ENCODE results near the gene PPM1B.
"Not testable (repeated sequence)": the region's sequence is repeated elsewhere in the genome, so short reads cannot be mapped to it uniquely, and the experiment has no call there.

Gene PPM1B

DNA sequence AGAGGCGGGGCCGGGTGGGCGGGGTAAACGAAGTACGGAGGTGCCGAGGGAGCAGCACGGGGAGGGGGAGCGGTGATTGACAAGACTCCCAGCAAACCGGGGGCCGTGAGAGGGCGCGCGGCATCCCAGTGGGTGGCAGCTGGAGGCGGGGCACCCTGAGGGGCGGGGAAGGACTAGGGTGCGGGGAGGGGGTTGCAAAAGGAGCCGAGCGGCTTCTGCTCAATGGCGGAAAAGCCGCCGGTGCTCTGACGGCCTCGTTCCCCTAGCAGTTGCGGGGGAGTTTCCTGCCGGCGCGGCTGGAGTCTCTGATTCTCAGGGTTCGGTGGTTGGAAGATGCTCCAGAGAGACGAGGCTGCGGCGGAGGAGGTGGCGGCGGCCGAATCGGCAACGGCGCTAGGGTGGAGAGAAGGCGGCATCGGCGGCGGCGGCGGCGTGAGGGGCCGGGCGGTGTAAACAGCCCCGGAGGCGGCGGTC is at the start of gene PPM1B:
PPM1B (plus strand) TSS at position 195 of the 474 bp plus-strand sequence. CDS start 32,325 bp downstream, outside the sequence.
- no peak for DNase-seq

DNA sequence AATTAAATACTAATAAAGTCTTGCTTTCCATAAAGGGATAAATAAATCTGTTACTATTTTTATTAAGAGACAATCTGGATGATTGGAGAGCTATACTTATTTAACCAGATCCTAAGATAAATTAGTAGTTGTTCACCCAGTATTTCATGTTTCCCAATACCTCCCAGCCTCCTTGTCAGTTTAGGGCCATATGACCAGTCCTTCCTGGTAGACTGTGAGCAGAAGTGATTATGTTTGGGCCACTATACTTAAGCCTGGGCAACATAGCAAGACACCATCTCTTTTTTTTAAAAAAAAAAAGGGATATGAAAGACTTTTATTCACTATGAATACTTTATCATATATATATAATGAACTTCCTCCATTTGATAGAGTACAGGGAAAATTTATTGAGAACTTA is 48.8 kb upstream of the PPM1B start:
- no peak for DNase-seq

DNA sequence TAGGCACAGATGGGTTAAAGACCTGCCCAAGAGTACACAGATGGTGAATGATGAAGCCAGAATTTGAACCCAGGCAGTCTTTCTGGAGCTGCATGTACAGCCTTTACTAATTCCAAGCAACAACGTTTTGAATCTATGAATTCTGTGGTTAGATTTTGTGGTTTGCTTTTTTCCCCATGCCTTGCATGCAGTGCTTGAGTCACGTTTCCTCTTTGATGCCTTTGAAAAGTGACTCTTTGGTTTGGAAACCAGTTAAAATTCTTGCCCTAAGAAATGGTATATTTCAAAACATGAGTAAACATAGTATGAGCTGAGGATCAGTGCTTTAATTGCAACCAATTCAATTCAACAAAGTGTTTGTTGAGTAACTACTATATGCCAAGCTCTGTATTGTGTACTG is 48.2 kb upstream of the PPM1B start:
- DNase-seq = no peak

DNA sequence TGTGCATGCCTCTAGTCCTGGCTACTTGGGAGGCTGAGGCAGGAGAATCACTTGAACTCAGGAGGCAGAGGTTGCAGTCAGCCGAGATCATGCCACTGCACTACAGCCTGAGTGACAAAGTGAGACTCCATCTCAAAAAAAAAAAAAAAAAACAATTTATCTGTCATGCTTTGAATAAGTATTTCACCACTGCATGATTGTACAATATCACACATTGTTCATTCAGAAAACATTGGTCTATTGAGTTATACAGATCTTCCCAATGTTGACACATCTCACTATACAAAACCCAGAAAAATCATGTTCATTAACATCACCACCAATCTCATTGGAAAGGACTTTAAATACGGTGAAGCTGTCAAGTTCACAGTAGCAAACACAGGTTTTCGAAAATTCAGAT is 46.8 kb upstream of the PPM1B start:
- DNase-seq = no peak

DNA sequence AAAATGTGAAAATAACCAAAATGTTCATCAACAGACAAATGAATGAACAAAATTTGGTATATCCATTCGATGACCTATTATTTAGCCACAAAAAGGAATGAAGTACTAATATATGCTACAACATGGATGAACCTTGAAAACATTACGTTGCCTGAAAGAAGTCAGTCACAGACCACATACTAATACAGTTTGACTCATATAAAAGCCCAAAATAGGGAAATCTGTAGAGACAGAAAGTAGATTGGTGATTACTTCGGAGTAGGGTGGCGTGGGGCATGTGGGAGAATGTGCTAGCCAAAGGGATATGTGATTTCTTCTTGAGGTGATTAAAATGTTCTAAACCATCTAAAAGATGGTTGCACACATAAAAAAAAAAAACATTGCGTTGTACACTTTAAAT is 44.2 kb upstream of the PPM1B start:
- no peak for DNase-seq

DNA sequence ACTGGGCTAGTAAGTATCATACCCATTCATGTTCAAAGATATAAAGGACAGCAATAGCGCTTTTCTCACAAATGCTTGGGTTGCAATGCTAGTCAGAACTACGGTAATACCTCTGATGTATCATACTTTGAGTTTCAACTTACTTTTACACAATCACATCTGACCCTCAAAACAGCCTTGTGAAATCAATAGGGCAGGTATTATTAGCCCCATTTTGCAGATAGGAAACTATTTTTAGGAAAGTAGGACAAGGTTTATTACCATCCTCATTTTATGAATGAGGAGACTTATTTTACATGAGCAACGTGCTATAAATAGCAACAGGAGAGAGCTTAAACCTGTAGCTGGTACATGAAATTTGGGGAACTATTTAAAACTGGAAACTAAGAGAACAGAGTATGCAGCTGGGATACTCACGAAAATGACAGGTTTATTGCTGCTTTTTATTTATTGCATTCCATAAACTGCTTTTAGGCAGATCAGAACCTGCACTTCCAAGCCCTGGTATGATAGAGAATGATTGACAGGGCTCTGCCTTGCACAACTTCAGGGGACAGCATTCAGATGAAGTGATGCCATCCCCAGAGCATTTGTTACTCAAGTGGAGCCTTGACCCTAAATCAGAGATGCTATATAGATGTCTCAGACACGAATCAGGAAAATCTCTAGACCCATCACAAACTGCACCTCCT is 42.4 kb upstream of the PPM1B start:
- no peak for DNase-seq

DNA sequence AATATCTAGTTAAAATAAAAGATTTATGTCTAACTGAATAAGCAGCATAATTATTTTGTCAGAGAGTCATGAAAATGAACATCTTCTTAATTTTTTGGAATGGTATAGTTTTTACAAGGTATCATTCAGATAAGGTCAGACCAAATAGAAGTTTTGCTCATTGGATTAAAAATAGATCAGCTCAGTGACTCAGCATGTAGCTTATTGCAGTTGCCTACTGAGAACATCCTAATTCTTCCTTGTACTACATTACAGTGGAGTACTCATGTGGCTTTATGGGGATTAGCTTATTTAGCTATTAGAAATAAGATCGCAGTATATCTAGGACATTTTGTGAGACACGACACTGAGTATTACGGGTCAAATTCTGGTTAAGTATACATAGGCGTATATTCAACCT is 38.2 kb upstream of the PPM1B start:
- DNase-seq = peak; percentile 72

DNA sequence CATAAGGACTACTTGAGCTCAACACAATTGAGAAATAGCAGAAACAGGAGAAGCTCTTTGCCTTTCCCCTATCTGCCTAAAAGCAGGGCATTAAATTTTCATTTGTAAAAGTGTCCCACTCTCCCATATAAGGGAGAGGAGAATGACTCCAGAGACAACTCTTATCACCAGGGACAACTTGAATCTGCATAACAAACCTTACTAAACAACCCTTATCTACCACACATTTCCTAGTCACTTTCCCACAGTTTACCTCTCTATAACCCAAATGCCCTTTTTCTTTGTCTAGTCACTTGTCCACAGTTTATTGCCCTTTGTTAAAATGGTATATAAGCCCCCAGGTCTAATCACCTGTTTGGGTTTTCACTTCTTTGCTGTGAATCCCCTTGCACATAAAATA is 37.5 kb upstream of the PPM1B start:
- DNase-seq = no peak

DNA sequence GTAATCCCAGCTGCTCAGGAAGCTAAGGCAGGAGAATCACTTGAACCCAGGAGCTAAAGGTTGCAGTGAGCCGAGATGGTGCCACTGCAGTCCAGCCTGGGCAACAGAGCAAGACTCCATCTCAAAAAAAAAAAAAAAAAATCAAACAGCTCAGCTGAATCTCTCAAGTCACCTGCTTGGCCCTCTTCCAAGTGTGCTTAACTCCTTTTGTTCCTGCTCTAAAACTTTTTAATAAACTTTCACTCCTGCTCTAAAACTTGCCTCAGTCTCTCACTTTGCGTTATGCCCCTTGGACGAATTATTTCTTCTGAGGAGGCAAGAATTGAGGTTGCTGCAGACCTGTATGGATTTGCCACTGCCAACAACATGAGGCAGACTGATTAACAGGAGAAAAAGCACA is 35.1 kb upstream of the PPM1B start:
- not testable (repeated sequence) for DNase-seq

DNA sequence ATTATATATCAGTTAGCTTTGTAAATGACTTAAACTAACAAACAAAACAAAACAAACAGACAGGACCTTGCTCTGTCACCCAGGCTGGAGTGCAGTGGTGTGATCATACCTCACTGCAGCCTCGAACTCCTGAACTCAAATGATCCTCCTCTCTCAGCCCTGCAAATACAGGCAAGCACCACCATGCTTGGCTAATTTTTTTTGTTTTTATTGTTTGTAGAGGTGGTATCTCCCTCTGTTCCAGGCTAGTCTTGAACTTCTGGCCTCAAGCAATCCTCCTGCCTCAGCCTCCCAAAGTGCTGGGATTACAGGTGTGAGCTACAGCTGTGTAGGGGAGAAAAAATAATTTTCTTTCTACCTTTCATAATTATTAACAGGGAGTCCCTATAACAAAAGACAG is 33.8 kb upstream of the PPM1B start:
- DNase-seq = no peak

DNA sequence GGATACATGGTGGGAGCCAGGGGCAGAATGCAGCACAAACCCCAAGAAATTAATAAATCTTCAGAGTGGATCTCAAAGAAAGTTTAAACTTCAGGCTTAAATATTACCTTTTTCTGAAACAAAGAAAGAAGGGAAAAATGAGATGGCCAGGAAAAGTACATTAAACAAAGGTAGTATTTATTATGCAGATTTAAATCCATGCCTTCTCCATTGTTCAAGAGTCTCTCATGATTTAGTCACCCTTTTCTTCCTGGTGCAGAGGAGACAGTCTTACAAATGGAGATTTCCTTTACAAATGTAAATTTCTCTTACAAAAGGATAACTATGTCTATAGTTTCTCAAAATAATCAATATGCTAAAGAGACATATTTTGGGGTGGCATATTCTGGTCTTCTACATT is 33.4 kb upstream of the PPM1B start:
- no peak for DNase-seq

DNA sequence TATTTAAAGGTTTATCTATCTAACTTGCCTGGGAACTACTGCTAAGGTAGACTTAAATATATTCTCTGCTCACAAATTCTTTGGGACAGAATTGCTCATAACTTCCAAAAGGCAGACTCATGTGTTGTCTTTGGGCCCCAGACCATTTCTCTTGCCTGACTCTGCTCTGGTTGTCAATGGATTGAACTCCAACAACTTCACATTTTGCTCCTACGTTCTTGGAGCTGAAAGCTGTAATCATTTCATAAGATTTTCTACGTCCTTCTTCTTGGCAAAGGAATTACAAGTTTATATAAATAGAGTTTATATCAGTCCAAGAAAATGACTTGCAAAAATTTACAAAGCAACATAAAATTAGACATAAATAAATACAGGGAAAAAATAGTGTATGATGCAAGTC is 32.9 kb upstream of the PPM1B start:
- no peak for DNase-seq

DNA sequence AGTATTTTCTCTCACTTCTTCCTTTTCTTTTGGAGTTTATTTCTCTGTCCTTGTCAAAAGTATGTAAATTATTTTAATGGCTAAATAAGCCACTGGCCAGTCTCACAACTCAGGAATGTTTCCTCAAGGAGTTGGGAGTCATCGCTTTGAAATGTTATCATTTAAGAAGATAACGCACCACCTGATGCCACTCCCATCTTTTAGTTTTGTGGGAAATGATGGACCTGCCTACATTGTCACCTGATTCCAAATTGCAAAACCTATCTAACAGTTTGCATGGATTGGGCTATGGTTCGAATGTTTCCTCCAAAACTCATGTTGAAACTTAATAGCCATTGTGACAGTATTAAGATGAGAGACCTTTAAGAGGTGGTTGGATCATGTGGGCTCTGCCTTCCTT is 32.4 kb upstream of the PPM1B start:
- DNase-seq = no peak

DNA sequence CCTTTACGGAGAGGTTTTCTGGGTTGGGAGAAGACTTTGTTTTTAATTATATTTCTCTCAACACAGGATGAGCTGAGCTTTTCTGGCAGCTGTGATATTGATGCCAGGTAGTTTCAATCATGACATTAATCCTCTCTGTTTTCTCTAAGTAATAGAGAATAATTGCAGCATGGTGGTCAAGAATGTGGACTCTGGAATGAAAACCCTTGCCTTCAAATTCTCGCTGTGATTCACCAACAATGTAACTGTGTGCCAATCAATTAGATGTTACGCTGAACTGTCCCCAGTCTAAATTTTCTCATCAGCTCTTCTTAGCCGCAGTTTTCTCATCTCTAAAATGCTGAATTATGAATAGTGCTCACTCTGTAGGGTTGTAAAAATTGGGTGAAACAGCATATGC is 31.6 kb upstream of the PPM1B start:
- DNase-seq = no peak

DNA sequence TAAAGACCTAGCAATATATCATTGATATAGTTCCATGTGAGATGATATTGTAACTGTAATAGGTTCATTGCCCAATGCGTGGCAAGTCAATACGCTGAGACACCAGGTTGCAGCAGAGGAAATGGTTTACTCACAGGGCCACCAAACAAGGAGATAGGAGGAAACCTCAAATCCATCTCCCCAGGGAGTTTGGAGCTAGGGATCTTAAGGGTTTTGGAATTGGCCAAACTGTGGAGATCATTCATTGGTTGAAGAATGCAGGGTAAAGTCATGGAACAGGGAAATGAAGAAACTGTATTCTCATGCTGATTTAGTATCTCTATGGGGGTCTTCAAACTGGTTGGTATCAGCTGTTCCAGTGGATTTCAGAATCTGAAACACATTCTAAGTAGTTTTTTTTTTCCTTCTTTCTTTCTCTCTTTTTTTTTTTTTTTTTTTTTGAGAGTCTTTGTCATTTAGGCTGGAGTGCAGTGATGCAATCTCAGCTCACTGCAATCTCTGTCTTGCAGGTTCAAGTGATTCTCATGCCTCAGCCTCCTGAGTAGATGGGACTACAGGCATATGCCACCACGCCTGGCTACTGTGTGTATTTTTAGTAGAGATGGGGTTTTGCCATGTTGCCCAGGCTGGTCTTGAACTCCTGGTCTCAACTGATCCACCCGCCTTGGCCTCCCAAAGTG is 30.7 kb upstream of the PPM1B start:
- DNase-seq = no peak

DNA sequence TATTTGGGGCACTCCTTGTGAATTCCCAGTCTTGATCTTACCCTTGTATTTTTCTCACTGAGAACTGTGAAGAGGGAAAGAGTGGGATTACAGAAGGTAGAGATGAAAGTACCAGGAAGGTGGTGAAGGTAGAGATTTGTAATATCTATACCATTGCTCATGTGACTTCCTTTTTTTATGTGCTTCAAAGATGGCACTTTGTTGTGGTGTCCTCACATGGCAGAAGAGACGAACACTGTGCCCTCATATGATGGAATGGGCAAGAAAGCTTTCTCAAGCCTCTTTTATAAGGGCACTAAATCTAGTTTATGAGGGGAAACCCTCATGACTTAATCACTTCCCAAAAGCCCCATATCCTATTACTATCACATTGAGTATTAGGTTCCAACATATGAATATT is 28.9 kb upstream of the PPM1B start:
- DNase-seq = no peak

DNA sequence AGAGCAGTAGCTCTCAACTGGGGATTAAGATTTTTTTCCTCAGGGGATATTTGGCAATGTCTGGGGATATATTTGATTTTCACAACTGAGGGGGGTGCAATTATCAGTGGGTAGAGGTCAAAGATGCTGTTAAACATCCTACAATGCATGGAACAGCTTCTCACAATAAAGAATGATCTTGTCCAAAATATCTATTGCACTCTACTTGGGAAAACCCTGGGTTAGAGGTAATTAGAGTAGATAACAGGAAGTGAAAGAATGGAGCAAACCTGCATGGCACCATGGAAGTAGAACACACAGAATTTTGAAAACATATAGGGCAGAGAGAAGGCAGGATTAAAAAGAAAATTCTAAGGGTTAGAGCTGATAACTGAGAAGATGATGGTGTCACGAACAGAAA is 26.4 kb upstream of the PPM1B start:
- no peak for DNase-seq

DNA sequence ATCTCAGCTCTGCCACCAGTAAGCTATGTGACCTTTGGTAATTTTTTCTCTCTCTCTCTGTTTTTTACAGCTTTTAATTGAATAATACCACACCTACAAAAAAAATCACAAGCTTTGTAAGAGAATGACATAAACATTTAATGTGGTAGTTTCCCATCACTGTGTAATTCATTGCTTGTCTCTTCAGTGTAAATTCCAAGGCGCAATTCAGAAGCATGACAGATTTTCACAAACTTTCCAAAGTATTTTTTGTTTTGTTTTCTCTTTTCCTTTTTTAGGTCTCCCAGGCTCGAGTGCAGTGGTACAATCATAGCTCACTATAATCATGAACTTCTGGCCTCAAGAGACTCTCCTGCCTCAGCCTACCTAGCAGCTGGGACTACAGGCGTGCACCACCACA is 25.0 kb upstream of the PPM1B start:
- no peak for DNase-seq

DNA sequence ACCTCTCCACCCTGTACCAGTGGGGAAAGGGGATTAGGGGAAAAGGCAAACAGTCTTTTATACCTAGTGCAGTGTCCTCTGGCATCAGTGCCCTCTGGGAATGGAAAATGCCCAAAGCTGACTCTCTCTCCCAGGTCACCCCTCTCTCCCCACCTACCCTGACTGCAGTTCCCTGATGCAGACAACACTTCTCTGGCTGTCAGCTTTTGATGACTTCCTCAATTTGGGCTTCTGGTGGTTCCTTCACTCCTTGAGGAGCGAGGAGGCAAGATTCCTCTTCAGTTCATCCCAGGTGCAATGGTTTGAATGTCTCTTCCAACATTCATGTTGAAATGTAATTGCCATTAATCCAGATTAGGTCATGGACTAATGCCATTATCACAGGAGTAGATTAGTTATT is 19.7 kb upstream of the PPM1B start:
- DNase-seq = peak; percentile 82

DNA sequence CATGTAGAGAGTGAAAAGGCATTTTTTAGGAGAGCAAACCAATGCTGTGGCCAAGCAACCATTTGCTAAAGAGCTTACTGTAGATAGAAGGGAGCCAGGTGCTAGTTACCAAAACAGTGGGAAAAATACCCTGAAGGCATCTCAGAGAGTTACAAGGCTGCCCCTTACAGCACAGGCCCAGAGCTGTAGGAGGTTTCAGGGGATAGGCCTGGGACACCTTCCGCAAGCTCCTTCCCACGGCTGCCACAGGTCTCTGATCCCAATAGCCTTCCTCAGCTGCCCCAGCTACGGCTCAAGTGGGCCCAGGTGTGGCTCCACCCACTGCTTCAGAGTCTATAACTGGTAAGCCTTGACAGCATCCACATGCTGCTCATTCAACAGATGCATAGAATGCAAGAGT is 18.2 kb upstream of the PPM1B start:
- DNase-seq = no peak

DNA sequence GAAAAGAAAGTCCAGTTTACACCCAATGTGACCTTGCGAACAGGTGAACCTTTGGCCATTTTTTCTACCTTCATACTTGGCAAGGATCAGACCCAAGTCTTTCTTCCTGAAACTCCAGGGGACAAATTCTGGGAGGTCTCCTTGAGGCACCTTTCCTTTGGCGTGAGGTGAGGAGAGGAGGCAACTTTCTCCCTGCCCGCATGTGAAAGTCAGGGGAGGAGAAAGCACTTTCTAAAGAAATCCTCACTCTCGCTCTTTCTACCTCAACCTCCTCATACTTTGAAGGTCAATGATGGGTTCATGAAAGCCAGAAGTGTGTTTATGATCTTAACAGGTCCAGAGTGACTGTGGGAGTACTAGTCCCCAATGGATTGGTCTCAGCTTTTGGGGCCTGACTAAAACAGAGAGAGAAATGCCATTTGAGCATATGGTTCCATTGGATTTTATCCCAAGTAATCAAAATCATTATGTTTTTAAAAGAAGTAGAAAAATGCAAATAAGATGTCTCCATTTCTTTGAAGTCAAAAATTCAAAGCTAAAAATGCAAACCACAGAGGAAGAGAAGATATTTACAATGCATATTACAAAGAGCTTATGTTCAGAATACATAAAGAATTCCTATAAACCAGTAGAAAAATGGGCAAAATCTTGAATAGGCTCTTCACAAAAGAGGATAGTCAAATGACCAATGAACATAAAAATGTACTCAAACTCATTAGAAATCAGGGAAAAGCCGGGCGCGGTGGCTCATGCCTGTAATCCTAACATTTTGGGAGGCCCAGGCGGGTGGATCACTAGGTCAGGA is 15.6 kb upstream of the PPM1B start:
- DNase-seq = no peak

DNA sequence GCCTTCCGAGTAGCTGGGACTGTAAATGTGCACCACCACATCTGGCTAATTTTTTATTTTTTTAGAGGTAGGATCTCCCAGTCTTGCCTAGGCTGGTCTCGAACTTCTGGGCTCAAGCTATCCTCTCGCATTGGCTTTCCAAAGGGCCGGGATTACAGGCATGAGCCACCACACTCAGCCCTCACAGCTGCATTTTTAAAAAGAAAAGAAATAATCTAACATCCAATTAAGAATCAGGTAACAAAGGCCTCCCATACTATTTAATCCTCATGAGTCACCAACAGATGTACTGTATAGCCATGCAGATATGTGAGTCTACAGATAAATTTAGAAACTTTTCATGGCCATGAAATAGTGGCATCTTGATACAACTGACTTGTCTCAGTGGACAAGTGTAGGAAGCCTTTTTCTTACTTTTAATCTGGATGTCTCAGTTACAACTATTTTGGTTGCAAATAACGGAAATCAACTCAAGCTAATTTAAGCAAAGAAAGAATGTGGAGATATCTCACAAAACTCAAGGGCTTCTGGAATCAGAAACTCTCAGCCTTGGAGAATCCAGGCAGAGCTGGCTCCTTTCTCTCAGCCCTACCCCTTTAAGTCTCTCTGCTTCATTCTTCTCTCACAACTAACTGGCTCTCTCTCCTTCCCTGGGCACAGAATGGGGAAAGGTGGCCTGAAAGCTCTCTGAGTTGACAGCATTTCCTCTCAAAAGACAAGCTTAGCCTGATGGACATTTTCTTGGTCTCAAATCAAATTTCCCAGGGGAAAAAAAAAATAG is 12.8 kb upstream of the PPM1B start:
- DNase-seq = peak; percentile 49

DNA sequence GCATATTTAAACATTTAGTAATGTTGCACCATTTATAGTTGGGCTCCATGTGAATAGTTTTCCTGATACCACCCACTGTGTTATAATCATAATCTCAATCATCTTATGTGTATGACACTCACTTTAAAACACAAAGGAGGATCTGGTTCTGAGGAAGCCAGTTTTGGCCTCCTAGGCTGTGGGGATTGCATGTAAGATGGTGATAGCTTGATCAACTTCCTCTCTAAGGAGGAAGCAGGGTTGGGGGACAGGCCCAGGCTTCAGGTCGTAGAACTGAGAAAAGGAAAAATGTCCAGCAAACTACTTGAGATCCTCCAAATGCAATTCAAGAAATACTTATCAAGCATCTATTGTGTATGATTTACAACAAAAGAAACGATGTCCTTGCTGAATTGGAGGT is 4.9 kb upstream of the PPM1B start:
- no peak for DNase-seq

Data from NCI-H82 (cell line).